Measurements from ENCODE around the gene COIL. TPM values are rescaled to one million over a fixed set of nuclear protein-coding genes. Genes with fewer than 3 reads are reported as not detected.
A peak's percentile ranks its signal among the peaks of the same experiment; 100 is the strongest.

COIL gene
- total and polyA plus RNA-seq, 2 of the 13 experiments (the other 11 are each of a cell fraction or from before 2014, with no cell fraction given), result 8.1 to 29.4 TPM

DNA sequence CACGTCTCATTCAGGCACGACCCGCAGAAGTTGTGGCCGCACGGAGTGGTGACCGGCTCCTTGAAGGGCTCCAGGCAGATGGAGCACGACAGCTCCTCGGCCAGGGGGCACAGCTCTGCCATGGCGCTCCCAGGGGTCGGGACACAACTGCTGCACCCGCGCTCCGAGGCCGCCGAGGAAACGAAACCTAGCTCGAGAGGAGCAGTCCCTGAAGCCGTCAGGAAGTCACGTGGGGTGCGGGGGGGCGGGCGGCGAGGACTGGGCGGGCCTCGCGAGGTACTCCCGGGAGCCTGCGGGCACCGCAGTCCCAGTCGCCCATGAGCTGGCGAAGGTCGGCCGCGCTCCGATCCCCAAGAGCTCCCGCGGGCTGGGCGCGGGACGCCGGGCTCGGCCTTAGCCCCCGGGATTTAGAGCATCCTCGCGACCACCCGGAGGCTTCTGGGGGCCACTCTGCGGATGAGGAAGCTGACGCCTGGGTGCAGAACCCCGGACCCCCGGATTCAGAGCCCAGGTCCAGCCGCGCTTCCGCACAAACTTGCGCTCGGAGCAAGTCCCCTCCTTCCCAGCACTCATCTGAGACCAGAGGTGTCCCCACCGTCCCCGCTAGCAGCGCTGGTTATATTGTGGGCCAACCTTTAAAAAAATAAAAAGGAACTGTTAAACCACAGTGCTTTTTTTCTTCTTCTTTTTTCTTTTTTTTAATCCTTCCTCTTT, 46.8 kb downstream of the COIL start, which contains the start of gene TRIM25 (continued):
- TF ChIP-seq, protein P1, sequence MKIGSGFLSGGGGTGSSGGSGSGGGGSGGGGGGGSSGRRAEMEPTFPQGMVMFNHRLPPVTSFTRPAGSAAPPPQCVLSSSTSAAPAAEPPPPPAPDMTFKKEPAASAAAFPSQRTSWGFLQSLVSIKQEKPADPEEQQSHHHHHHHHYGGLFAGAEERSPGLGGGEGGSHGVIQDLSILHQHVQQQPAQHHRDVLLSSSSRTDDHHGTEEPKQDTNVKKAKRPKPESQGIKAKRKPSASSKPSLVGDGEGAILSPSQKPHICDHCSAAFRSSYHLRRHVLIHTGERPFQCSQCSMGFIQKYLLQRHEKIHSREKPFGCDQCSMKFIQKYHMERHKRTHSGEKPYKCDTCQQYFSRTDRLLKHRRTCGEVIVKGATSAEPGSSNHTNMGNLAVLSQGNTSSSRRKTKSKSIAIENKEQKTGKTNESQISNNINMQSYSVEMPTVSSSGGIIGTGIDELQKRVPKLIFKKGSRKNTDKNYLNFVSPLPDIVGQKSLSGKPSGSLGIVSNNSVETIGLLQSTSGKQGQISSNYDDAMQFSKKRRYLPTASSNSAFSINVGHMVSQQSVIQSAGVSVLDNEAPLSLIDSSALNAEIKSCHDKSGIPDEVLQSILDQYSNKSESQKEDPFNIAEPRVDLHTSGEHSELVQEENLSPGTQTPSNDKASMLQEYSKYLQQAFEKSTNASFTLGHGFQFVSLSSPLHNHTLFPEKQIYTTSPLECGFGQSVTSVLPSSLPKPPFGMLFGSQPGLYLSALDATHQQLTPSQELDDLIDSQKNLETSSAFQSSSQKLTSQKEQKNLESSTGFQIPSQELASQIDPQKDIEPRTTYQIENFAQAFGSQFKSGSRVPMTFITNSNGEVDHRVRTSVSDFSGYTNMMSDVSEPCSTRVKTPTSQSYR (CRISPR knock-in tag; IDR thresholded peaks at IDR 0.05; ENCODE audit: borderline replicate concordance), result peak; percentile 14; the same call in 1 of the 2 replicates
- no peak for TF ChIP-seq NCOR1 (IDR thresholded peaks at IDR 0.05; ENCODE audit: borderline replicate concordance, low read length)
- TF ChIP-seq MTF2 (CRISPR knock-in tag; IDR thresholded peaks at IDR 0.05; ENCODE audit: borderline replicate concordance), result 0 out of 2 replicates have a peak, but pooled peaks have one; percentile 65
- peak; percentile 85 for TF ChIP-seq ZMAT3 (CRISPR knock-in tag; conservative IDR thresholded peaks at IDR 0.05)
- TF ChIP-seq, protein P2, sequence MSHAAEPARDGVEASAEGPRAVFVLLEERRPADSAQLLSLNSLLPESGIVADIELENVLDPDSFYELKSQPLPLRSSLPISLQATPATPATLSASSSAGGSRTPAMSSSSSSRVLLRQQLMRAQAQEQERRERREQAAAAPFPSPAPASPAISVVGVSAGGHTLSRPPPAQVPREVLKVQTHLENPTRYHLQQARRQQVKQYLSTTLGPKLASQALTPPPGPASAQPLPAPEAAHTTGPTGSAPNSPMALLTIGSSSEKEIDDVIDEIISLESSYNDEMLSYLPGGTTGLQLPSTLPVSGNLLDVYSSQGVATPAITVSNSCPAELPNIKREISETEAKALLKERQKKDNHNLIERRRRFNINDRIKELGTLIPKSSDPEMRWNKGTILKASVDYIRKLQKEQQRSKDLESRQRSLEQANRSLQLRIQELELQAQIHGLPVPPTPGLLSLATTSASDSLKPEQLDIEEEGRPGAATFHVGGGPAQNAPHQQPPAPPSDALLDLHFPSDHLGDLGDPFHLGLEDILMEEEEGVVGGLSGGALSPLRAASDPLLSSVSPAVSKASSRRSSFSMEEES (CRISPR knock-in tag; IDR thresholded peaks at IDR 0.05), result peak; percentile 93
- no peak for TF ChIP-seq SUZ12 (IDR thresholded peaks at IDR 0.05; ENCODE audit: low read depth, low read length)
- TF ChIP-seq ZNF333 (CRISPR knock-in tag; IDR thresholded peaks at IDR 0.05; ENCODE audit: borderline replicate concordance), result peak; percentile 32
- TF ChIP-seq GTF3A (CRISPR knock-in tag; conservative IDR thresholded peaks at IDR 0.05), result 0 out of 2 replicates have a peak, but pooled peaks have one; percentile 78
- TF ChIP-seq, protein P3, sequence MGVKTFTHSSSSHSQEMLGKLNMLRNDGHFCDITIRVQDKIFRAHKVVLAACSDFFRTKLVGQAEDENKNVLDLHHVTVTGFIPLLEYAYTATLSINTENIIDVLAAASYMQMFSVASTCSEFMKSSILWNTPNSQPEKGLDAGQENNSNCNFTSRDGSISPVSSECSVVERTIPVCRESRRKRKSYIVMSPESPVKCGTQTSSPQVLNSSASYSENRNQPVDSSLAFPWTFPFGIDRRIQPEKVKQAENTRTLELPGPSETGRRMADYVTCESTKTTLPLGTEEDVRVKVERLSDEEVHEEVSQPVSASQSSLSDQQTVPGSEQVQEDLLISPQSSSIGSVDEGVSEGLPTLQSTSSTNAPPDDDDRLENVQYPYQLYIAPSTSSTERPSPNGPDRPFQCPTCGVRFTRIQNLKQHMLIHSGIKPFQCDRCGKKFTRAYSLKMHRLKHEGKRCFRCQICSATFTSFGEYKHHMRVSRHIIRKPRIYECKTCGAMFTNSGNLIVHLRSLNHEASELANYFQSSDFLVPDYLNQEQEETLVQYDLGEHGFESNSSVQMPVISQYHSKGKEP (CRISPR knock-in tag; IDR thresholded peaks at IDR 0.05), result peak; percentile 46; the same call in 1 of the 2 replicates
- peak; percentile 79; the same call in 1 of the 2 replicates for TF ChIP-seq FLYWCH1 (CRISPR knock-in tag; IDR thresholded peaks at IDR 0.05)
- peak; percentile 85 for TF ChIP-seq RFXANK (CRISPR knock-in tag; IDR thresholded peaks at IDR 0.05)
- TF ChIP-seq, protein P4, sequence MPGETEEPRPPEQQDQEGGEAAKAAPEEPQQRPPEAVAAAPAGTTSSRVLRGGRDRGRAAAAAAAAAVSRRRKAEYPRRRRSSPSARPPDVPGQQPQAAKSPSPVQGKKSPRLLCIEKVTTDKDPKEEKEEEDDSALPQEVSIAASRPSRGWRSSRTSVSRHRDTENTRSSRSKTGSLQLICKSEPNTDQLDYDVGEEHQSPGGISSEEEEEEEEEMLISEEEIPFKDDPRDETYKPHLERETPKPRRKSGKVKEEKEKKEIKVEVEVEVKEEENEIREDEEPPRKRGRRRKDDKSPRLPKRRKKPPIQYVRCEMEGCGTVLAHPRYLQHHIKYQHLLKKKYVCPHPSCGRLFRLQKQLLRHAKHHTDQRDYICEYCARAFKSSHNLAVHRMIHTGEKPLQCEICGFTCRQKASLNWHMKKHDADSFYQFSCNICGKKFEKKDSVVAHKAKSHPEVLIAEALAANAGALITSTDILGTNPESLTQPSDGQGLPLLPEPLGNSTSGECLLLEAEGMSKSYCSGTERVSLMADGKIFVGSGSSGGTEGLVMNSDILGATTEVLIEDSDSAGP (CRISPR knock-in tag; IDR thresholded peaks at IDR 0.05; ENCODE audit: borderline replicate concordance), result peak; percentile 87; the same call in 1 of the 2 replicates
- TF ChIP-seq TBX2 (CRISPR knock-in tag; IDR thresholded peaks at IDR 0.05; ENCODE audit: borderline replicate concordance), result peak; percentile 82
- peak; percentile 59 for TF ChIP-seq ZBTB38 (CRISPR knock-in tag; IDR thresholded peaks at IDR 0.05)
- peak; percentile 94 for TF ChIP-seq ZNF354B (CRISPR knock-in tag; IDR thresholded peaks at IDR 0.05)
- peak; percentile 56; the same call in 1 of the 2 replicates for TF ChIP-seq RARG (CRISPR knock-in tag; IDR thresholded peaks at IDR 0.05; ENCODE audit: low read depth)
- no peak; the same call in 1 of the 2 replicates for TF ChIP-seq NFIC (IDR thresholded peaks at IDR 0.05; ENCODE audit: low read length)
- TF ChIP-seq ZNF652 (CRISPR knock-in tag; IDR thresholded peaks at IDR 0.05; ENCODE audit: borderline replicate concordance, low read depth), result no peak
- TF ChIP-seq SKI (IDR thresholded peaks at IDR 0.05; ENCODE audit: partially characterized antibody), result peak; percentile 35
- TF ChIP-seq ZNF20 (CRISPR knock-in tag; IDR thresholded peaks at IDR 0.05), result no peak; the same call in 1 of the 2 replicates
